Activated gamma-delta T cell (primary cell): ENCODE data around the gene MYL7.
"Not testable (repeated sequence)": the region's sequence is repeated elsewhere in the genome, so short reads cannot be mapped to it uniquely, and the experiment has no call there.

Source experiments
- DNase-seq: peaks from one replicate; lab custom pipeline; 2025; lab: John Stamatoyannopoulos, UW

Gene MYL7

GRCh38 chr7:44171901-44172300, 30.8 kb upstream of the MYL7 start:
- DNase-seq = not testable (repeated sequence)

GRCh38 chr7:44167920-44168319, 26.8 kb upstream of the MYL7 start:
- no peak for DNase-seq

- no peak for DNase-seq
These were observed 22.5 kb upstream of the MYL7 start for GRCh38 chr7:44163591-44163990.

GRCh38 chr7:44162785-44163395, 21.8 kb upstream of the MYL7 start:
- DNase-seq = no peak

- DNase-seq = no peak
These were observed 21.0 kb upstream of the MYL7 start for GRCh38 chr7:44162179-44162578.

- no peak for DNase-seq
These were observed 20.2 kb upstream of the MYL7 start for GRCh38 chr7:44161371-44161770.

- no peak for DNase-seq
These were observed 18.9 kb upstream of the MYL7 start for GRCh38 chr7:44159824-44160630.

GRCh38 chr7:44158873-44159631, 17.9 kb upstream of the MYL7 start:
- no peak for DNase-seq

GRCh38 chr7:44158096-44158872, 17.2 kb upstream of the MYL7 start:
- no peak for DNase-seq

- DNase-seq = no peak
These were observed 16.3 kb upstream of the MYL7 start for GRCh38 chr7:44157116-44158080.

GRCh38 chr7:44156453-44157010, 15.4 kb upstream of the MYL7 start:
- DNase-seq = no peak

- DNase-seq = no peak
These were observed 14.4 kb upstream of the MYL7 start for GRCh38 chr7:44155191-44156185.

- DNase-seq = no peak
These were observed 13.6 kb upstream of the MYL7 start for GRCh38 chr7:44154703-44155102.

GRCh38 chr7:44153948-44154335, 12.8 kb upstream of the MYL7 start:
- DNase-seq = no peak

- DNase-seq = no peak
These were observed 12.1 kb upstream of the MYL7 start for GRCh38 chr7:44152971-44153947.

GRCh38 chr7:44151956-44152355, 10.8 kb upstream of the MYL7 start:
- DNase-seq = no peak

GRCh38 chr7:44150966-44151941, 10.1 kb upstream of the MYL7 start:
- DNase-seq = no peak
